Measurements from ENCODE around the gene MT4. TPM values are rescaled to one million over a fixed set of nuclear protein-coding genes. Genes with fewer than 3 reads are reported as not detected.

MT4 gene
- polyA plus RNA-seq, 1 experiment, result not detected

DNA sequence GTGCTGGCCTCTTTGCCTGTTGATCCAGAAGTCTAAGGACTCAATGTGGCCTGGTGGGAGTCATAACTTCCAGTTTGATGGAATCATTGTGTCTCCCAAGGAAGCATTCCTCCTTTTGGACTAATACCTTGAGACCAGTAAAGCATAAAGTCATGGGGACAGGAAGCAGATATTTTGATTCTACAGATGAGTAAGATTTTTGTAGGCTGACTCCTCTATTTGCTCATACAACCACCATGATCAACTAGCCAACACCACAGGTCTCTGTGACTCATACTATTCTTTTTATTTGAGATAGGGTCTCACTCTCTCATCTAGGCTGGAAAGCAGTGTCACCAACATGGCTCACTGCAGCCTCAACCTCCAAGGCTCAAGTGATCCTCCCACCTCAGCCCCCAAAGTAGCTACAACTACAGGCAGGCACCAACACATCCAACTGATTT lies 49.7 kb downstream of the MT4 start:
- CTCF ChIA-PET, result interaction anchor here (0.6 kb wide), 1 partner anchor 60 kb away, joined by 4 read pairs; no protein-coding TSS in a partner anchor

DNA sequence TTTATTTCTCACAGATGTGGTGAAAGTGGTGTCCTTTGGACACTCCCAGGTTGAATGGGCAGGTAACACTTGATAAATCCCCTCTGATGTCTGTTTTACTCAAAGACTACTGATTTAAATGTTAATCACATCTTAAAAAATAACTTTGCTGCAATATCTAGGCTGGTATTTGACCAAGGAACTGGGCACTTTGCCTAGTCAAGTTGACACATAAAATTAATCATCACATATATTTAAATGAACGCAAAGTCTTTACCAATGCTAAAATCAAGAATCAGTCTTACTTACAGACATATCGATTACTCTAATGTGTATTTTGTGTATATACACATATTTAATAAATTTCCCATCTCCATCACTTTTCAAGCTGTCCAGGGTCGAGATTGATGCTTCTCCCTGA lies 50.5 kb downstream of the MT4 start:
- no peak overlapping the region for H3K4me3 ChIP-seq (ENCODE audit: low read depth, low read length)
- H3K36me3 ChIP-seq (ENCODE audit: control insufficient read depth, insufficient read depth, low read length), result no peaks in the 10 kb centered on the region
- H3K27me3 ChIP-seq (ENCODE audit: control insufficient read depth, insufficient read depth, low read length), result no peaks in the 10 kb centered on the region
- ChIA-PET POLR2A (no interaction called here), CTCF (interaction anchor here (0.6 kb wide), 1 partner anchor 59 kb away, joined by 4 read pairs; no protein-coding TSS in a partner anchor)
- no peak for DNase-seq (ENCODE audit: low read depth)
- TF ChIP-seq, protein P1, sequence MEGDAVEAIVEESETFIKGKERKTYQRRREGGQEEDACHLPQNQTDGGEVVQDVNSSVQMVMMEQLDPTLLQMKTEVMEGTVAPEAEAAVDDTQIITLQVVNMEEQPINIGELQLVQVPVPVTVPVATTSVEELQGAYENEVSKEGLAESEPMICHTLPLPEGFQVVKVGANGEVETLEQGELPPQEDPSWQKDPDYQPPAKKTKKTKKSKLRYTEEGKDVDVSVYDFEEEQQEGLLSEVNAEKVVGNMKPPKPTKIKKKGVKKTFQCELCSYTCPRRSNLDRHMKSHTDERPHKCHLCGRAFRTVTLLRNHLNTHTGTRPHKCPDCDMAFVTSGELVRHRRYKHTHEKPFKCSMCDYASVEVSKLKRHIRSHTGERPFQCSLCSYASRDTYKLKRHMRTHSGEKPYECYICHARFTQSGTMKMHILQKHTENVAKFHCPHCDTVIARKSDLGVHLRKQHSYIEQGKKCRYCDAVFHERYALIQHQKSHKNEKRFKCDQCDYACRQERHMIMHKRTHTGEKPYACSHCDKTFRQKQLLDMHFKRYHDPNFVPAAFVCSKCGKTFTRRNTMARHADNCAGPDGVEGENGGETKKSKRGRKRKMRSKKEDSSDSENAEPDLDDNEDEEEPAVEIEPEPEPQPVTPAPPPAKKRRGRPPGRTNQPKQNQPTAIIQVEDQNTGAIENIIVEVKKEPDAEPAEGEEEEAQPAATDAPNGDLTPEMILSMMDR (IDR thresholded peaks at IDR 0.05; ENCODE audit: insufficient read depth, low read depth, low read length), result no peak

More for the DNA sequence above, 49.7 kb downstream of the MT4 start:
- POLR2A ChIA-PET, result no interaction called here
- no peak for DNase-seq (ENCODE audit: low read depth)
- no peak overlapping the region for H3K4me3 ChIP-seq (ENCODE audit: low read depth, low read length)
- TF ChIP-seq, protein P1 (IDR thresholded peaks at IDR 0.05; ENCODE audit: insufficient read depth, low read depth, low read length), result no peak
- no peaks in the 10 kb centered on the region for H3K27me3 ChIP-seq (ENCODE audit: control insufficient read depth, insufficient read depth, low read length)
- no peaks in the 10 kb centered on the region for H3K36me3 ChIP-seq (ENCODE audit: control insufficient read depth, insufficient read depth, low read length)

DNA sequence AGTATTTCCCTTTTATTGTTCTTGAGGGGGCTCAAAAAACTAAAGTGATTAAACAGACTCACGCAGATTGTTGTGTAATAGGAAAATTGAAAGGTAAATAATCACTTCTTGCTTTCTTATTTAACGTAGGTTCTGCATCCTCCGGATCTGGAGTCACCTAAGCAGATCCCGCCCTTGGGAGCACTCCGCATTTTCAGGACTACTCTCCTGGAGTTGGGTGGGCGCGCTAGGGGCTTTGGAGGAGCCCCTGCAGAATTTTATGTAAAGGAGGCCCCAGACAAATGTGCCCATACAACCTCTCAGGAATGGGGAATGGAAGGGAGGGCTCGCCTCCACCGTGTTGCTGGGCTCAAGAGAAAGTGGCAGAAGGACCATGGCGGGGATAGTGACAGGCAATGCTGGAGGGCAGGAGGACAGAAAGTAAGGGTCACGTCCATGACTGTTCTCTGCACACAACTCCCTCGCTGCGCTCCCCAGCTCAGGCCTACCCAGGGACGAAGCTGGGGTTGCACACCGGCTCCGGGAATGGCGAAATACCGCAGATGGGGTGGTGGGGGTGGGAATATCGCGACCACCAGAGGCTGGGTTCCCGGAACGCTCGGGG lies 51.8 kb downstream of the MT4 start:
- ChIA-PET CTCF (interaction anchor here (1.3 kb wide), 1 partner anchor 9 kb away, joined by 3 read pairs; the partner anchor contains the start of gene MT1E), POLR2A (interaction anchor here (1.2 kb wide), 1 partner anchor 9 kb away, joined by 17 read pairs; the partner anchor contains the start of gene MT1E)
- Histone ChIP-seq H3K27me3 (ENCODE audit: control insufficient read depth, insufficient read depth, low read length) (no peaks in the 10 kb centered on the region), H3K4me3 (ENCODE audit: low read depth, low read length) (peak overlapping the region; percentile 34), H3K36me3 (ENCODE audit: control insufficient read depth, insufficient read depth, low read length) (no peaks in the 10 kb centered on the region)
- DNase-seq (ENCODE audit: low read depth), result no peak
- TF ChIP-seq, protein P1 (IDR thresholded peaks at IDR 0.05; ENCODE audit: insufficient read depth, low read depth, low read length), result no peak

- no peak for DNase-seq (ENCODE audit: low read depth)
- H3K36me3 ChIP-seq (ENCODE audit: control insufficient read depth, insufficient read depth, low read length), result no peaks in the 10 kb centered on the region
- ChIA-PET POLR2A (interaction anchor here (0.6 to 1.2 kb wide), 2 partner anchors 8 to 14 kb away, joined by 3 to 17 read pairs; partner anchors contain the start of gene MT1E), CTCF (interaction anchor here (1.3 kb wide), 1 partner anchor 8 kb away, joined by 3 read pairs; the partner anchor contains the start of gene MT1E)
- TF ChIP-seq, protein P1 (IDR thresholded peaks at IDR 0.05; ENCODE audit: insufficient read depth, low read depth, low read length), result no peak
- no peaks in the 10 kb centered on the region for H3K27me3 ChIP-seq (ENCODE audit: control insufficient read depth, insufficient read depth, low read length)
- H3K4me3 ChIP-seq (ENCODE audit: low read depth, low read length), result peak overlapping the region; percentile 34
These were observed 52.6 kb downstream of the MT4 start for GRCh38 chr16:56617212-56618085.

GRCh38 chr16:56618138-56618537 lies 53.3 kb downstream of the MT4 start:
- TF ChIP-seq, protein P1 (IDR thresholded peaks at IDR 0.05; ENCODE audit: insufficient read depth, low read depth, low read length), result no peak
- H3K4me3 ChIP-seq (ENCODE audit: low read depth, low read length), result no peak overlapping the region
- CTCF ChIA-PET, result no interaction called here
- DNase-seq (ENCODE audit: low read depth), result no peak
- H3K27me3 ChIP-seq (ENCODE audit: control insufficient read depth, insufficient read depth, low read length), result no peaks in the 10 kb centered on the region
- H3K36me3 ChIP-seq (ENCODE audit: control insufficient read depth, insufficient read depth, low read length), result no peaks in the 10 kb centered on the region
- POLR2A ChIA-PET, result interaction anchor here (0.6 to 1.2 kb wide), 4 partner anchors 7 to 15 kb away, joined by 3 to 17 read pairs (median 4); partner anchors contain the start of genes MT1E and MT2A

Measured in BJ (cell line).